Keratinocyte (primary cell): ENCODE measurements around the gene DPM2.

ENCODE experiments used
- CTCF ChIP-seq, 3 experiments: IDR thresholded peaks in 1 of 3; conservative IDR thresholded peaks in 1 of 3; optimal IDR thresholded peaks in 1 of 3; 2 replicates in 2 of 3; 3 replicates in 1 of 3; pipeline versions ENCODE3 to v1.5.1; 2011; ENCODE audit warnings: low read length in 3 of 3, mild to moderate bottlenecking in 3 of 3, moderate library complexity in 2 of 3, control low read depth in 1 of 3, inconsistent platforms in 1 of 3; ENCODE audit not compliant: insufficient read depth in 2 of 3; ENCODE audit errors: extremely low read depth in 1 of 3
- EZH2 ChIP-seq: IDR thresholded peaks from one replicate; pipeline ENCODE4 v1.6.1; 2012; ENCODE audit warnings: inconsistent platforms, mild to moderate bottlenecking, low read length, moderate library complexity

DNA sequence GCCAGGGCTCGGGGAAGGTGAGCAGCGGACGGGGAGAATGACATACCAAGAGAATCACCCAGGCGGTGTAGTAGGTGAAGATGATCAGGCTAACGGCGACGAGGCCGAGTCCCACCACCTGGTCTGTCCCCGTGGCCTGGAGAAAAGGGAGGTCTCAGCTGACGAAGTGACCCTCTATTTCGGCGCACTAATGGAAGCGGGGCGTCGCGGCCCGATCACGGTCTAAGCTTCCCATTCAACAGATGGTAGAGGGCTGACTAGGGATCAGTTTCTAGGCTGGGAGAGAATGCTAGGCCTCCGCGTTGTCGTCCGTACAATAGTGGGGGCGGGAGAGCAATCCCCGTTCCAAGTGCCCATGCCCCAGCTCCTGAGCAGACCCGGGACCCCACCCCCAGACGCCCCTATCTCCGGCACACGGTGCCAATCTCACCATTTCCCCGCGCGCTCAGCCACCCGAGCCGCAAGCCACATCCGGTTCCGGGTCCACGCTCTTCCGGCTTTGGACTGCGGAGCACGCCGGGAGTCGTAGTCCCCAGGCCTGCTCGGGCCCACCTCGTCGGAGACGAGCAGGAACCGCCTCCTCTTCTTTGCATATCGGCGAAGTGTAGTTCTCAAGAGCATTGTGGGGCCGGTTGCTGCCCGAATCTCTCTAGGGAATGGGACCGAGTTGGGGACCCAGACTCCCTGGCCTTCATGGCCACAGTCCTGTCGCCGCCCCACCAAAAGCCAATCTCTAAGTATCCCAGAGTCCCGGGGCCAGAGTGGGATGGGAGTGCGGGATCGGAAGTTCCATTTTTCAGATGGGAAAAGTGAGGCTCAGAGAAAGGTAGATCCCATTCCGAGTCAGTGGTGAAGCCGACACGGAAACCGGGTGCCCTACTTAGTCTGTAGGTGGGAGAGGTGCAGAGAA, at the start of gene DPM2:
- TF ChIP-seq EZH2 (no peak), CTCF (optimal IDR thresholded peaks at IDR 0.05 in 1 of 3, IDR thresholded peaks at IDR 0.05 in 1 of 3, conservative IDR thresholded peaks at IDR 0.05 in 1 of 3; ENCODE audit: extremely low read depth in 1 of 3, insufficient read depth in 2 of 3, low read length in 3 of 3) (no peak)
